OCI-LY7 (cell line): ENCODE measurements around the gene CST9. TPM values are rescaled to one million over a fixed set of nuclear protein-coding genes. Genes with fewer than 3 reads are reported as not detected.

Experiments used
- BruUV-seq: library from RNA; stranded (reverse); fragments of 400-500 nt; replicated peaks from 2 replicates; lab custom pipeline; 2021; lab: Mats Ljungman, UMichigan
- CTCF ChIA-PET: fragments of 300-600 bp; sonication (Branson Sonifier 250); formaldehyde crosslinking; loops from one replicate; lab custom pipeline; 2022; ENCODE audit warnings: antibody characterized with exemption; ENCODE audit not compliant: unreplicated experiment; lab: Charles Lee
- POLR2A ChIA-PET: fragments of 300-600 bp; sonication (Branson Sonifier 250); formaldehyde crosslinking; loops from one replicate; lab custom pipeline; 2022; ENCODE audit warnings: antibody characterized with exemption; lab: Charles Lee
- DNase-seq: peaks from one replicate; pipeline ENCODE4 v3.0.0-alpha.2; 2015; ENCODE audit warnings: low spot score
- H2AFZ ChIP-seq: fragments of 200-600 bp; sonication (generic), shearing (Covaris generic); 2 replicates; pipeline ENCODE4 v1.6.1; 2014; ENCODE audit warnings: mild to moderate bottlenecking, antibody characterized with exemption, low read length, moderate library complexity
- H3K27ac ChIP-seq: fragments of 200-600 bp; sonication (generic); 2 replicates; pipeline ENCODE4 v1.5.1; 2014; ENCODE audit warnings: mixed run types, low read depth, mild to moderate bottlenecking, moderate library complexity, low read length, inconsistent platforms; ENCODE audit not compliant: poor library complexity, severe bottlenecking
- H3K36me3 ChIP-seq: fragments of 200-600 bp; sonication (generic); 2 replicates; pipeline ENCODE4 v1.6.1; 2014; ENCODE audit warnings: mild to moderate bottlenecking, antibody characterized with exemption, low read length, moderate library complexity, mixed read lengths; ENCODE audit not compliant: insufficient read depth
- H3K4me1 ChIP-seq: fragments of 200-600 bp; sonication (generic); 2 replicates; pipeline ENCODE4 v1.5.1; 2014; ENCODE audit warnings: mild to moderate bottlenecking, low read length; ENCODE audit not compliant: insufficient read depth, poor library complexity, severe bottlenecking
- H3K4me2 ChIP-seq: fragments of 200-600 bp; sonication (generic); 2 replicates; pipeline ENCODE4 v1.6.1; 2014; ENCODE audit warnings: mild to moderate bottlenecking, low read length
- H3K4me3 ChIP-seq: fragments of 200-600 bp; sonication (generic); 2 replicates; pipeline ENCODE4 v1.5.1; 2014; ENCODE audit warnings: mild to moderate bottlenecking, low read depth, low read length; ENCODE audit not compliant: poor library complexity, severe bottlenecking
- H3K79me2 ChIP-seq: fragments of 200-600 bp; sonication (generic); 2 replicates; pipeline ENCODE4 v1.6.1; 2016; ENCODE audit warnings: low read depth, mild to moderate bottlenecking, low read length, moderate library complexity, mixed read lengths; ENCODE audit not compliant: insufficient read depth
- H3K9me2 ChIP-seq: fragments of 200-600 bp; sonication (generic); 2 replicates; pipeline ENCODE4 v1.6.1; 2016; ENCODE audit warnings: mild to moderate bottlenecking, low read length, mixed read lengths; ENCODE audit not compliant: insufficient read depth
- H3K9me3 ChIP-seq: fragments of 200-600 bp; sonication (generic); 2 replicates; pipeline ENCODE4 v1.6.1; 2014; ENCODE audit warnings: mild to moderate bottlenecking, mixed run types, low read length, mixed read lengths
- H4K20me1 ChIP-seq: fragments of 200-600 bp; sonication (generic); 2 replicates; pipeline ENCODE4 v1.6.1; 2014; ENCODE audit warnings: mild to moderate bottlenecking, antibody characterized with exemption, low read length, moderate library complexity, mixed read lengths; ENCODE audit not compliant: insufficient read depth
- EZH2phosphoT487 ChIP-seq: fragments of 200-600 bp; sonication (generic); IDR thresholded peaks from 2 replicates; pipeline ENCODE4 v1.6.1; 2018; ENCODE audit warnings: low read depth, borderline replicate concordance, mild to moderate bottlenecking, mixed run types, antibody characterized with exemption, low read length, moderate library complexity, mixed read lengths
- intact Hi-C: fragments of 100-400 bp; cut with micrococcal nuclease; formaldehyde crosslinking; loops from one replicate; pipeline ENCODE4 v1.10.0; 2022; ENCODE audit not compliant: unreplicated experiment
- total RNA-seq, 2 experiments: library from RNA; depleted of rRNA in 1 of 2; stranded (reverse); fragments of >200 nt in 1 of 2; shearing (Covaris generic) in 1 of 2; gene quantifications; 2 replicates each; pipeline ENCODE4 v1.2.3, GENCODE V29; 2014 to 2022
- TF ChIP-seq, protein P1 (sequence below): fragments of 200-600 bp; sonication (generic); conservative IDR thresholded peaks from 2 replicates; pipeline ENCODE4 v1.5.1; 2014; ENCODE audit warnings: mild to moderate bottlenecking, antibody characterized with exemption, low read length, moderate library complexity, mixed read lengths

Gene CST9
- total RNA-seq, 2 experiments from 2014 or later, result not detected

DNA sequence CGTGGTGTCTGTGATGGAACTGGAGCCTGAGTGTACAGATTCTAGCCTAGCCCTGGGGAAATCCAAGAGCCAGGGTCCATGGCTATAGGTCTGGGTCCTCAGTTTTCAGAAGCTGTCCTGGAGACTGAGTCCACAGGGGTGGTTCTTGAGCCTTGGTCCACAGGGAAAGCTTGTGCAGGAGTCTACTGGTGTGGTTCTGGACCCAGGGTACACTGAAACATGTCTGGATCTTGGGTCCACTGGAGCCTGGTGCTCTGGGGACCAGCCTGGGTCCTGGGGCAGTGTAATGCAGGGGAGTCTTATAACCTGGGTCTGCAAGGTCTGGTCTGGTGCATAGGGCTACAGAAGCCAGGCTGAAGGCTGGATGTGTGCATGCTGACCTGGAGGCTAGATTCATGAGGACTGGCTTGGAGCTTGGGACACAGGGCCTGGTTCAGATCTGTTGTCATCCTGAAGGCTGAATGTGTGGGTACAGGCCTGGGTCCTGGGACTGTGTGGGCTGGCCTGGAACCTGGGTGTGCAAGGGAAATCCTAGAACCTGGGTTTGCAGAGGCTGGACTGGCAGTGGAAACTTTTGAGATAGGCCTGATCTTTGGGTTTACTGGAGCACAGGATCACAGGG lies 42.9 kb downstream of the CST9 start:
- no peak overlapping the region for H2AFZ ChIP-seq
- no peaks in the 10 kb centered on the region for H3K36me3 ChIP-seq
- no peak overlapping the region for H3K4me3 ChIP-seq
- CTCF ChIA-PET, result no interaction called here
- DNase-seq, result no peak
- H3K4me2 ChIP-seq, result no peak overlapping the region
- no peaks in the 10 kb centered on the region for H4K20me1 ChIP-seq
- no peaks in the 10 kb centered on the region for H3K9me2 ChIP-seq
- no peaks in the 10 kb centered on the region for H3K79me2 ChIP-seq
- H3K9me3 ChIP-seq, result no peaks in the 10 kb centered on the region
- intact Hi-C loops, result no loop called here
- TF ChIP-seq, protein P1, sequence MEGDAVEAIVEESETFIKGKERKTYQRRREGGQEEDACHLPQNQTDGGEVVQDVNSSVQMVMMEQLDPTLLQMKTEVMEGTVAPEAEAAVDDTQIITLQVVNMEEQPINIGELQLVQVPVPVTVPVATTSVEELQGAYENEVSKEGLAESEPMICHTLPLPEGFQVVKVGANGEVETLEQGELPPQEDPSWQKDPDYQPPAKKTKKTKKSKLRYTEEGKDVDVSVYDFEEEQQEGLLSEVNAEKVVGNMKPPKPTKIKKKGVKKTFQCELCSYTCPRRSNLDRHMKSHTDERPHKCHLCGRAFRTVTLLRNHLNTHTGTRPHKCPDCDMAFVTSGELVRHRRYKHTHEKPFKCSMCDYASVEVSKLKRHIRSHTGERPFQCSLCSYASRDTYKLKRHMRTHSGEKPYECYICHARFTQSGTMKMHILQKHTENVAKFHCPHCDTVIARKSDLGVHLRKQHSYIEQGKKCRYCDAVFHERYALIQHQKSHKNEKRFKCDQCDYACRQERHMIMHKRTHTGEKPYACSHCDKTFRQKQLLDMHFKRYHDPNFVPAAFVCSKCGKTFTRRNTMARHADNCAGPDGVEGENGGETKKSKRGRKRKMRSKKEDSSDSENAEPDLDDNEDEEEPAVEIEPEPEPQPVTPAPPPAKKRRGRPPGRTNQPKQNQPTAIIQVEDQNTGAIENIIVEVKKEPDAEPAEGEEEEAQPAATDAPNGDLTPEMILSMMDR, result no peak
- TF ChIP-seq EZH2phosphoT487, result no peak
- H3K27ac ChIP-seq, result no peak overlapping the region
- no peaks in the 10 kb centered on the region for H3K4me1 ChIP-seq
- no TSS peak for BruUV-seq
- POLR2A ChIA-PET, result no interaction called here

DNA sequence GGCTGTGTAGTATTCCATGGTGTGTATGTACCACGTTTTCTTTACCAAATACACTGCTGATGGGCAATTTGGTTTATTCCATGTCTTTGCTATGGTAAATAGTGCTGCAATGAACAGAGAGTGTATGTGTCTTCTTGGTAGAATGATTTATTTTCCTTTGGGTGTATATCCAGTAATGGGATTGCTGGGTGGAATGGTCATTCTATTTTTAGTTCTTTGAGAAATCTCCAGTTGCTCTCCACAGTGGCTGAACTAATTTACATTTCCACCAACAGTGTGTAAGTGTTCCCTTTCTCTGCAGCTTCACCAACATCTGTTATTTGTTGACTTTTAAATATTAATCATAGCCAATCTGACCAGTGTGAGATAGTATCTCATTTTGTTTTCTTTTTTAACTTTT lies 51.3 kb downstream of the CST9 start:
- CTCF ChIA-PET, result no interaction called here
- Histone ChIP-seq H3K79me2 (no peaks in the 10 kb centered on the region), H3K9me3 (no peaks in the 10 kb centered on the region), H4K20me1 (no peaks in the 10 kb centered on the region), H3K36me3 (no peaks in the 10 kb centered on the region), H3K4me2 (no peak overlapping the region), H3K9me2 (no peaks in the 10 kb centered on the region), H3K4me3 (no peak overlapping the region), H3K4me1 (no peaks in the 10 kb centered on the region), H3K27ac (no peak overlapping the region), H2AFZ (no peak overlapping the region)
- intact Hi-C loops, result no loop called here
- no peak for DNase-seq
- POLR2A ChIA-PET, result interaction anchor here (0.6 to 0.8 kb wide), 2 partner anchors 34 to 772 kb away, joined by 3 read pairs; no protein-coding TSS in a partner anchor
- TF ChIP-seq, protein P1, result no peak
- TF ChIP-seq EZH2phosphoT487, result no peak
- BruUV-seq, result no TSS peak

Other genes with a start within 250 kb of the CST9 start
- gene GZF1, start 243.7 kb downstream of the CST9 start, total RNA-seq (2014; rRNA removed; shearing (Covaris generic)), result 9.3 and 17.7 TPM in 2 replicates
- gene GZF1, start 243.7 kb downstream of the CST9 start, total RNA-seq (2022), result 17.1 and 20.1 TPM in 2 replicates
- gene NAPB, start 184.4 kb downstream of the CST9 start, total RNA-seq (2014; rRNA removed; shearing (Covaris generic)), result 9.3 and 12.5 TPM in 2 replicates
- gene NAPB, start 184.4 kb downstream of the CST9 start, total RNA-seq (2022), result 11.4 and 12.1 TPM in 2 replicates
- not detected in 2 replicates for gene CSTL1, start 166.2 kb downstream of the CST9 start, total RNA-seq (2014; rRNA removed; shearing (Covaris generic))
- not detected in 2 replicates for gene CSTL1, start 166.2 kb downstream of the CST9 start, total RNA-seq (2022)
- not detected in 2 replicates for gene CST11, start 153.0 kb downstream of the CST9 start, total RNA-seq (2014; rRNA removed; shearing (Covaris generic))
- gene CST11, start 153.0 kb downstream of the CST9 start, total RNA-seq (2022), result not detected in 2 replicates
- not detected in 2 replicates for gene CST8, start 114.8 kb downstream of the CST9 start, total RNA-seq (2014; rRNA removed; shearing (Covaris generic))
- not detected in 2 replicates for gene CST8, start 114.8 kb downstream of the CST9 start, total RNA-seq (2022)
- not detected in 2 replicates for gene CST9L, start 37.4 kb downstream of the CST9 start, total RNA-seq (2014; rRNA removed; shearing (Covaris generic))
- not detected in 2 replicates for gene CST9L, start 37.4 kb downstream of the CST9 start, total RNA-seq (2022)
- not detected in 2 replicates for gene CST3, start 32.0 kb upstream of the CST9 start, total RNA-seq (2014; rRNA removed; shearing (Covaris generic))
- not detected in 2 replicates for gene CST3, start 32.0 kb upstream of the CST9 start, total RNA-seq (2022)
- gene CST4, start 83.1 kb upstream of the CST9 start, total RNA-seq (2014; rRNA removed; shearing (Covaris generic)), result not detected in 2 replicates
- not detected in 2 replicates for gene CST4, start 83.1 kb upstream of the CST9 start, total RNA-seq (2022)
- gene CST1, start 145.0 kb upstream of the CST9 start, total RNA-seq (2014; rRNA removed; shearing (Covaris generic)), result not detected in 2 replicates
- gene CST1, start 145.0 kb upstream of the CST9 start, total RNA-seq (2022), result not detected in 2 replicates
- gene CST2, start 220.8 kb upstream of the CST9 start, total RNA-seq (2014; rRNA removed; shearing (Covaris generic)), result not detected in 2 replicates
- not detected in 2 replicates for gene CST2, start 220.8 kb upstream of the CST9 start, total RNA-seq (2022)